GM12873 (cell line): ENCODE results near the gene UGCG.

Experiments used
- CTCF ChIP-seq: IDR thresholded peaks from 2 replicates; pipeline ENCODE4 v1.5.1; 2012; ENCODE audit warnings: low read depth, mild to moderate bottlenecking, moderate library complexity, low read length, control low read depth; ENCODE audit not compliant: insufficient read depth; ENCODE audit errors: missing control alignments

Gene UGCG

GRCh38 chr9:111904891-111905291 lies 8.3 kb downstream of the UGCG start:
- TF ChIP-seq CTCF, result no peak

DNA sequence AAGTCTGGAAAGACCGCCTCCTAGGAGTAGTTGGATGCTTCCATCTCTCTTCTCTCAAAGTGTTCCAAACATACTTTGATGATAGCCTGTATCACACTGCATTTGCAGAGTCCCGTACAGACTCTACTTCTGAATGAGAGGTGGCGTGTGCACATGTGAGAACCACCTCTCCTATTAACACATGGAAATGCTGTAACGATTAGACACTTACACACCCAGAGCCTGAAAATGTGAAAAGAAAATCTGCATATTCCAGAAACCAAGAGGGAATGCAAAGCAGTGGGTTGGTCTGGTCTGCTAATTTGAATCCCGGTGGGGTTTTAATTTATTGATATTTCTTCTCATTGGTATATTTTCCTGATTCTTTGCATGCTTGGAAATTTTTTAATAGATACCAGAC lies 10.5 kb downstream of the UGCG start:
- TF ChIP-seq CTCF, result no peak

DNA sequence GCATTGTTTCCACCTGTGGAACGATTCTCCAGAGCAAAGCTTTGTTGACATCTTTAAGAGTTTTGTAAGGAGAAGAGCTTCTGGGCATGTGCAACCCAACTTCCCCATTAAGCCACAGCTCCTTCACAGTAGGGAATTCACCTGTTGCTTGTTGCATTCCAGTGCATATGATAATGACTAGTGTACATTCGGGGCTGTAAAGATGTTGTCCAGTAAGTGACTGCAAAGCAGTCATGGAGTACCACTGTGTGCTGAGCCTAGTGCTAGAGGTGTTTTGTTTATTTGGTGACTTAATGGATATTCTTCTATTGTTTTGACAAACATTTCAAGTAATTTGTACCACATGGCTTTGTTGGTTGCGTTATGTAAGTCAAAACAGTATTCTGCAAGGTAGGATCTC lies 12.8 kb downstream of the UGCG start:
- TF ChIP-seq CTCF, result no peak

DNA sequence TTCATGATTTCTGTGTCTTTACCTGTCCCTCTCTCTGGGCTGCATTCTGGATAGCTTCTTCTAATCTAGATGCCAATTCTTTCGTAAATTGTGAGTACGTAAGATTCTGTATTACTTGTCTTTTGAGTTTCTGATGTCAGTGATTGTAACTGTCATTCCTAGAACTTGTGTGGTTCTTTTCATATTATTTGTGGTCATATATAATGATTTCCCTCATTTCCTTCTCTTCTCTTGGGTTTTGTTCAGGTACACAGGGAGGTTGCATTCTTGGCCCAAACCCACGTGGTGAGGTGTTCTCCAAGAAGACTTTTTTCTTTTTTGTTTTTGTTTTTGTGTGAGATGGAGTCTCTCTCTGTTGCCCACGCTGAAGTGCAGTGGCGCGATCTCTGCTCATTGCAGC lies 13.8 kb downstream of the UGCG start:
- no peak for TF ChIP-seq CTCF

DNA sequence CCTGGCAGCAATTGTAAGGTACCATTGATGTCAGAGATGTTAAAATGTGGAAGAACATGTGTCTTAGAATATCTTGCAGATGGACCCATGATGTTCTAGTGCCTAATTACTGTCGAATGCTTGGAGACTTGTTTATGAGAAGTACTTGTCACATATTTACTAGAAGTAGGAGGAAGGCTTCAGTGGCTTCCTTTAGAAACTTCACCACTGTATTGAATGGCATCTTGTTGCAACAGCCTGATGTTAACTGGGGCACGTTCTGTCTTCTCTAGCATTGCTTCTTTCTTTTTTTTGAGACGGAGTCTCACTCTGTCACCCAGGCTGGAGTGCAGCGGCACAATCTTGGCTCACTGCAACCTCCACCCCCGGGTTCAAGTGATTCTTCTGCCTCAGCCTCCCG lies 16.5 kb downstream of the UGCG start:
- no peak for TF ChIP-seq CTCF

DNA sequence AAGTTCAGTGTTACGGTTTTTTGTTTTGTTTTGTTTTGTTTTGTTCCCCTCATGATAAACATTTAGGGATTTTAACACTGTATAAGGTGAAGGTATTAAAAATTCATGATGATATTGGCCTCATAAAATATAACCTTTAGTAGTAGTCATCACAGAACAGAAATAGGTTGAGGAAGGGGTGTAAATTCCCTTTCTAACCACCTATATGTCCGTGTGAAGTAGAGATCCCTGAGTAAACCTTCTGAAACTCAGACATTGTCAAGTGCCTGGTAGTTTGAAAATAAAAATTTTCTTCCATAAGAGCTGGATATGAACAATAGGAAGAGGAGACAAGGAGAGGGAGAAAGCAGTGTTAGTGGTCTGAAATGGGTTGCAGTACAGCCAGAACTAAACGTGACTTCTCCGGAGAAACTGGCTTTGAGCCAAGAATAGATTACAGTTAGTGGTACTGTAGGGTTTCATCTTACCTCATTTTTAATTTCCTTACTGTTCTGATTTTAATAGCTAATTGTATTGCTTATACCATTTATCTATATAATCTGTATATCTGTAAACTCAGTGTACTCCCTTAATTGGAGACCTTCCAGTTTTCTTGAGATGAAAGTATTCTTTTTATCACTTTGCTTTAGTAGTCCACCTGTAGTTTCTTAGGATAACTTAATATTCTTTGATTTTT lies 18.3 kb downstream of the UGCG start:
- TF ChIP-seq CTCF, result no peak

DNA sequence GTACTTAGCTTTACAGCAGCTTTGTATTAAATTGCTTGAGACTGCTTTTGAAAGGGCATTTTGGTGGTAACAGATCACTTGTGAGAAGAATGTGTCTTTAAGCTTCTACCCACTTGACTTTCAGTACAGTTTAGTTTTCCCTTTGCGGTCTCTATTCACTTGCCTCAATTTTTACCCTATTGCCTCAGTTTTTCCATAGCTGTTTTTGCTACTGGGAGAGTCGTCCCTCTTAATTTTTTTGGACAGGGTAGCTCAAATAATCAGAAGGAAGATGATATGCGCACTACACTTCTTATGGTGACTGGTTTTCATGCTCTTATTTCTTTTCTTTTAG lies 18.8 kb downstream of the UGCG start:
- no peak for TF ChIP-seq CTCF
